ENCODE results near the gene HERC6. TPM values are rescaled to one million over a fixed set of nuclear protein-coding genes. Genes with fewer than 3 reads are reported as not detected.

The HERC6 gene
- total and polyA plus RNA-seq, 2 experiments from 2014 or later = 3.4 to 7.3 TPM

GRCh38 chr4:88414755-88415154 is 36.1 kb downstream of the HERC6 start (continued):
- TF ChIP-seq REST (IDR thresholded peaks at IDR 0.05; ENCODE audit: unreplicated experiment) (no peak), ETS1 (IDR thresholded peaks at IDR 0.05) (no peak), EZH2phosphoT487 (IDR thresholded peaks at IDR 0.05; ENCODE audit: unreplicated experiment) (no peak)

- H3K9me3 Mint-ChIP-seq = no peaks in the 10 kb centered on the region
- 0 out of 2 replicates have a peak, but pooled peaks cover 3% of the 10 kb centered on the region for H3K9me2 ChIP-seq (ENCODE audit: insufficient read depth)
- H3K27ac Mint-ChIP-seq = no peak overlapping the region
- ATAC-seq (no peak), DNase-seq (ENCODE audit: low spot score) (no peak)
- no peaks in the 10 kb centered on the region for H3K4me1 ChIP-seq (ENCODE audit: insufficient read depth)
- peaks cover 3% of the 10 kb centered on the region for H3K27me3 Mint-ChIP-seq (ENCODE audit: insufficient read depth, low read depth, poor library complexity)
- no peak overlapping the region for H3K27ac ChIP-seq (ENCODE audit: low read depth)
- no peaks in the 10 kb centered on the region for H3K79me2 ChIP-seq (replicated peaks; ENCODE audit: insufficient read depth)
- no peaks in the 10 kb centered on the region for H3K36me3 ChIP-seq (ENCODE audit: insufficient read depth)
- no peaks in the 10 kb centered on the region for H4K20me1 ChIP-seq (replicated peaks; ENCODE audit: insufficient read depth)
- no peak overlapping the region for H3K4me3 ChIP-seq
- no peak overlapping the region for H3K4me3 Mint-ChIP-seq
- H3K4me1 Mint-ChIP-seq = peaks cover 6% of the 10 kb centered on the region; the same call in 2 of the 3 replicates
- H3K4me2 ChIP-seq = no peak overlapping the region
- H3F3A ChIP-seq (replicated peaks; ENCODE audit: low read depth) = no peaks in the 10 kb centered on the region
- TF ChIP-seq ZNF114 (CRISPR knock-in tag; IDR thresholded peaks at IDR 0.05) (no peak), POLR2AphosphoS5 (IDR thresholded peaks at IDR 0.05; ENCODE audit: low read depth) (no peak), EZH2phosphoT487 (IDR thresholded peaks at IDR 0.05; ENCODE audit: unreplicated experiment) (no peak), STAT1 (IDR thresholded peaks at IDR 0.05; ENCODE audit: unreplicated experiment) (no peak), JUNB (IDR thresholded peaks at IDR 0.05; ENCODE audit: unreplicated experiment) (no peak), EZH2 (IDR thresholded peaks at IDR 0.05; ENCODE audit: low read depth, unreplicated experiment) (no peak), ETS1 (IDR thresholded peaks at IDR 0.05) (no peak), CTCF (conservative IDR thresholded peaks at IDR 0.05; ENCODE audit: low read depth in 2 of 2) (no peak)
- TF ChIP-seq, protein P1, sequence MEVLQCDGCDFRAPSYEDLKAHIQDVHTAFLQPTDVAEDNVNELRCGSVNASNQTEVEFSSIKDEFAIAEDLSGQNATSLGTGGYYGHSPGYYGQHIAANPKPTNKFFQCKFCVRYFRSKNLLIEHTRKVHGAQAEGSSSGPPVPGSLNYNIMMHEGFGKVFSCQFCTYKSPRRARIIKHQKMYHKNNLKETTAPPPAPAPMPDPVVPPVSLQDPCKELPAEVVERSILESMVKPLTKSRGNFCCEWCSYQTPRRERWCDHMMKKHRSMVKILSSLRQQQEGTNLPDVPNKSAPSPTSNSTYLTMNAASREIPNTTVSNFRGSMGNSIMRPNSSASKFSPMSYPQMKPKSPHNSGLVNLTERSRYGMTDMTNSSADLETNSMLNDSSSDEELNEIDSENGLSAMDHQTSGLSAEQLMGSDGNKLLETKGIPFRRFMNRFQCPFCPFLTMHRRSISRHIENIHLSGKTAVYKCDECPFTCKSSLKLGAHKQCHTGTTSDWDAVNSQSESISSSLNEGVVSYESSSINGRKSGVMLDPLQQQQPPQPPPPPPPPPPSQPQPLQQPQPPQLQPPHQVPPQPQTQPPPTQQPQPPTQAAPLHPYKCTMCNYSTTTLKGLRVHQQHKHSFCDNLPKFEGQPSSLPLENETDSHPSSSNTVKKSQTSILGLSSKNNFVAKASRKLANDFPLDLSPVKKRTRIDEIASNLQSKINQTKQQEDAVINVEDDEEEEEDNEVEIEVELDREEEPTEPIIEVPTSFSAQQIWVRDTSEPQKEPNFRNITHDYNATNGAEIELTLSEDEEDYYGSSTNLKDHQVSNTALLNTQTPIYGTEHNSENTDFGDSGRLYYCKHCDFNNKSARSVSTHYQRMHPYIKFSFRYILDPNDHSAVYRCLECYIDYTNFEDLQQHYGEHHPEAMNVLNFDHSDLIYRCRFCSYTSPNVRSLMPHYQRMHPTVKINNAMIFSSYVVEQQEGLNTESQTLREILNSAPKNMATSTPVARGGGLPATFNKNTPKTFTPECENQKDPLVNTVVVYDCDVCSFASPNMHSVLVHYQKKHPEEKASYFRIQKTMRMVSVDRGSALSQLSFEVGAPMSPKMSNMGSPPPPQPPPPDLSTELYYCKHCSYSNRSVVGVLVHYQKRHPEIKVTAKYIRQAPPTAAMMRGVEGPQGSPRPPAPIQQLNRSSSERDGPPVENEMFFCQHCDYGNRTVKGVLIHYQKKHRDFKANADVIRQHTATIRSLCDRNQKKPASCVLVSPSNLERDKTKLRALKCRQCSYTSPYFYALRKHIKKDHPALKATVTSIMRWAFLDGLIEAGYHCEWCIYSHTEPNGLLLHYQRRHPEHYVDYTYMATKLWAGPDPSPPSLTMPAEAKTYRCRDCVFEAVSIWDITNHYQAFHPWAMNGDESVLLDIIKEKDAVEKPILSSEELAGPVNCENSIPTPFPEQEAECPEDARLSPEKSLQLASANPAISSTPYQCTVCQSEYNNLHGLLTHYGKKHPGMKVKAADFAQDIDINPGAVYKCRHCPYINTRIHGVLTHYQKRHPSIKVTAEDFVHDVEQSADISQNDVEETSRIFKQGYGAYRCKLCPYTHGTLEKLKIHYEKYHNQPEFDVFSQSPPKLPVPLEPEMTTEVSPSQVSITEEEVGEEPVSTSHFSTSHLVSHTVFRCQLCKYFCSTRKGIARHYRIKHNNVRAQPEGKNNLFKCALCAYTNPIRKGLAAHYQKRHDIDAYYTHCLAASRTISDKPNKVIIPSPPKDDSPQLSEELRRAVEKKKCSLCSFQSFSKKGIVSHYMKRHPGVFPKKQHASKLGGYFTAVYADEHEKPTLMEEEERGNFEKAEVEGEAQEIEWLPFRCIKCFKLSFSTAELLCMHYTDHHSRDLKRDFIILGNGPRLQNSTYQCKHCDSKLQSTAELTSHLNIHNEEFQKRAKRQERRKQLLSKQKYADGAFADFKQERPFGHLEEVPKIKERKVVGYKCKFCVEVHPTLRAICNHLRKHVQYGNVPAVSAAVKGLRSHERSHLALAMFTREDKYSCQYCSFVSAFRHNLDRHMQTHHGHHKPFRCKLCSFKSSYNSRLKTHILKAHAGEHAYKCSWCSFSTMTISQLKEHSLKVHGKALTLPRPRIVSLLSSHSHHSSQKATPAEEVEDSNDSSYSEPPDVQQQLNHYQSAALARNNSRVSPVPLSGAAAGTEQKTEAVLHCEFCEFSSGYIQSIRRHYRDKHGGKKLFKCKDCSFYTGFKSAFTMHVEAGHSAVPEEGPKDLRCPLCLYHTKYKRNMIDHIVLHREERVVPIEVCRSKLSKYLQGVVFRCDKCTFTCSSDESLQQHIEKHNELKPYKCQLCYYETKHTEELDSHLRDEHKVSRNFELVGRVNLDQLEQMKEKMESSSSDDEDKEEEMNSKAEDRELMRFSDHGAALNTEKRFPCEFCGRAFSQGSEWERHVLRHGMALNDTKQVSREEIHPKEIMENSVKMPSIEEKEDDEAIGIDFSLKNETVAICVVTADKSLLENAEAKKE (CRISPR knock-in tag; IDR thresholded peaks at IDR 0.05) = no peak
- H3K27me3 ChIP-seq (ENCODE audit: insufficient read depth) = no peaks in the 10 kb centered on the region
- no peak overlapping the region for H2AFZ ChIP-seq
- no peaks in the 10 kb centered on the region for H3K36me3 Mint-ChIP-seq (ENCODE audit: low read depth)
Measured at GRCh38 chr4:88415982-88416381, 37.3 kb downstream of the HERC6 start.
